ENCODE data around the gene U2AF1. TPM values are rescaled to one million over a fixed set of nuclear protein-coding genes. Genes with fewer than 3 reads are reported as not detected.
"Not testable (repeated sequence)": the region's sequence is repeated elsewhere in the genome, so short reads cannot be mapped to it uniquely, and the experiment has no call there.

The U2AF1 gene
- total RNA-seq, 1 experiment from 2014 or later, result 193 TPM

GRCh38 chr21:43091979-43092614, 15.3 kb downstream of the U2AF1 start:
- H3K4me3 ChIP-seq, H3K36me3 ChIP-seq, H3K9me3 ChIP-seq, H3K27me3 ChIP-seq, DNase-seq: not testable (repeated sequence)

GRCh38 chr21:43090947-43091346, 16.4 kb downstream of the U2AF1 start:
- H3K36me3 ChIP-seq, result not testable (repeated sequence)

GRCh38 chr21:43089463-43089862, 17.9 kb downstream of the U2AF1 start:
- not testable (repeated sequence) for H3K4me3 ChIP-seq, H3K9me3 ChIP-seq, H3K36me3 ChIP-seq, DNase-seq, H3K27me3 ChIP-seq

More at GRCh38 chr21:43090947-43091346, 16.4 kb downstream of the U2AF1 start:
- H3K4me3 ChIP-seq, DNase-seq, H3K9me3 ChIP-seq, H3K27me3 ChIP-seq: not testable (repeated sequence)

GRCh38 chr21:43082587-43083300, 24.6 kb downstream of the U2AF1 start:
- H3K36me3 ChIP-seq, DNase-seq, H3K9me3 ChIP-seq, H3K4me3 ChIP-seq, H3K27me3 ChIP-seq: not testable (repeated sequence)

GRCh38 chr21:43076643-43077042, 30.7 kb downstream of the U2AF1 start:
- H3K36me3 ChIP-seq, DNase-seq, H3K4me3 ChIP-seq, H3K27me3 ChIP-seq, H3K9me3 ChIP-seq: not testable (repeated sequence)

GRCh38 chr21:43076023-43076637, 31.2 kb downstream of the U2AF1 start:
- not testable (repeated sequence) for H3K36me3 ChIP-seq, H3K4me3 ChIP-seq, H3K27me3 ChIP-seq, DNase-seq, H3K9me3 ChIP-seq

- not testable (repeated sequence) for H3K9me3 ChIP-seq, H3K4me3 ChIP-seq, DNase-seq, H3K36me3 ChIP-seq, H3K27me3 ChIP-seq
These were observed 32.0 kb downstream of the U2AF1 start, which contains the start of gene CBS for GRCh38 chr21:43075170-43076022. CBS (minus strand) TSS chr21:43075835; CDS start chr21:43072193, 3,642 bp downstream.

- H3K36me3 ChIP-seq, H3K4me3 ChIP-seq, DNase-seq, H3K27me3 ChIP-seq, H3K9me3 ChIP-seq: not testable (repeated sequence)
These were observed 32.8 kb downstream of the U2AF1 start for GRCh38 chr21:43074401-43075169.

- DNase-seq, H3K27me3 ChIP-seq, H3K36me3 ChIP-seq, H3K9me3 ChIP-seq, H3K4me3 ChIP-seq: not testable (repeated sequence)
These were observed 34.6 kb downstream of the U2AF1 start for GRCh38 chr21:43072742-43073141.

GRCh38 chr21:43069682-43070081, 37.7 kb downstream of the U2AF1 start:
- not testable (repeated sequence) for H3K27me3 ChIP-seq, H3K36me3 ChIP-seq, H3K4me3 ChIP-seq, H3K9me3 ChIP-seq, DNase-seq

GRCh38 chr21:43068065-43068464, 39.3 kb downstream of the U2AF1 start:
- not testable (repeated sequence) for H3K4me3 ChIP-seq, DNase-seq, H3K36me3 ChIP-seq, H3K27me3 ChIP-seq, H3K9me3 ChIP-seq

- not testable (repeated sequence) for H3K4me3 ChIP-seq, H3K27me3 ChIP-seq, DNase-seq, H3K9me3 ChIP-seq, H3K36me3 ChIP-seq
These were observed 40.7 kb downstream of the U2AF1 start for GRCh38 chr21:43066690-43067089.

GRCh38 chr21:43065991-43066390, 41.4 kb downstream of the U2AF1 start:
- not testable (repeated sequence) for H3K9me3 ChIP-seq, H3K36me3 ChIP-seq, H3K4me3 ChIP-seq, DNase-seq, H3K27me3 ChIP-seq

GRCh38 chr21:43064265-43064917, 43.0 kb downstream of the U2AF1 start:
- not testable (repeated sequence) for H3K27me3 ChIP-seq, H3K36me3 ChIP-seq, DNase-seq, H3K9me3 ChIP-seq, H3K4me3 ChIP-seq

GRCh38 chr21:43062955-43063664, 44.3 kb downstream of the U2AF1 start:
- not testable (repeated sequence) for H3K4me3 ChIP-seq, H3K9me3 ChIP-seq, DNase-seq, H3K27me3 ChIP-seq, H3K36me3 ChIP-seq

Data from MG63 (cell line).